ENCODE data around the gene PRORP. TPM values are rescaled to one million over a fixed set of nuclear protein-coding genes. Genes with fewer than 3 reads are reported as not detected.

Gene PRORP
- polyA plus RNA-seq, 1 donor from 2014 or later, result 31.5 TPM

DNA sequence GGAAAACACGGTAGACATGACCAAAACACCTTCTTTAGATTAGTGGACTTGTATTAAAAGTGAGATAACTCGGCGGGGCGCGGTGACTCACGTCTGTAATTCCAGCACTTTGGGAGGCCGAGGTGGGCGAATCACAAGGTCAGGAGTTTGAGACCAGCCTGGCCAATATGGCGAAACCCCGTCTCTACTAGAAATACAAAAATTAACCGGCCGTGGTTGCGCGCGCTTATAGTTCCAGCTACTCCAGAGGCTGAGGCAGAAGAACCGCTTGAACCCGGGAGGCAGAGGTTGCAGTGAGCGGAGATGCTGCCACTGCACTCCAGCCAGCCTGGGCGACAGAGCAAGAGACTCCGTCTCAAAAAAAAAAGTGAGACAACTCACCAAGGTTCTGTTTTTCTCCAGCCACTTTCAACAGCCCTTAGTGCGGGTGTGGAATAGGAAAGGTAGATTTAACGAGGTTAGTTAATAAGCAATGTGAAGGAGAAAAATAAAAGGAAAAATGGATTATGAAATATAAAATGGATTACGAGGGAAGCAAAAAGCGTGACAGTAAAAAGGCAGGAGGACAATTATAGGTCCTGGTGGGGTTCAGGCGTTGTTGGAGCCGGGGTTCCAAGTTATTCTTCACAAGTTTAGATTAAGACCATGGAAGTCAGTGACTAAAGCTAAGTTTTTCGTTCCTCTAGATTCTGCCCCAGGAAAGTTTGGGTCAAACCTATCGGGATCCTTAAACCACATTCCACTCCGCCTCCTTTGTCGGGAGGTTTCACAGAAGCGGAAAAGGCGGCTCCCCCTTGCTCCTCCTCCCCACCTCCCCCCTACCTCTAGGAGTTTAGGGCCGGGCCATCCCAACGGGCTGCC, 1.1 kb upstream of the PRORP start:
- Mint-ChIP-seq H3K27ac (peak overlapping the region; percentile 96 to 100 (median 100)), H3K27me3 (no peaks in the 10 kb centered on the region), H3K36me3 (peaks cover 4% of the 10 kb centered on the region), H3K9me3 (no peaks in the 10 kb centered on the region), H3K4me3 (peak overlapping the region; percentile 91 to 100 (median 98)), H3K4me1 (peaks cover 24 to 44% (median 28%) of the 10 kb centered on the region in 3 donors)

DNA sequence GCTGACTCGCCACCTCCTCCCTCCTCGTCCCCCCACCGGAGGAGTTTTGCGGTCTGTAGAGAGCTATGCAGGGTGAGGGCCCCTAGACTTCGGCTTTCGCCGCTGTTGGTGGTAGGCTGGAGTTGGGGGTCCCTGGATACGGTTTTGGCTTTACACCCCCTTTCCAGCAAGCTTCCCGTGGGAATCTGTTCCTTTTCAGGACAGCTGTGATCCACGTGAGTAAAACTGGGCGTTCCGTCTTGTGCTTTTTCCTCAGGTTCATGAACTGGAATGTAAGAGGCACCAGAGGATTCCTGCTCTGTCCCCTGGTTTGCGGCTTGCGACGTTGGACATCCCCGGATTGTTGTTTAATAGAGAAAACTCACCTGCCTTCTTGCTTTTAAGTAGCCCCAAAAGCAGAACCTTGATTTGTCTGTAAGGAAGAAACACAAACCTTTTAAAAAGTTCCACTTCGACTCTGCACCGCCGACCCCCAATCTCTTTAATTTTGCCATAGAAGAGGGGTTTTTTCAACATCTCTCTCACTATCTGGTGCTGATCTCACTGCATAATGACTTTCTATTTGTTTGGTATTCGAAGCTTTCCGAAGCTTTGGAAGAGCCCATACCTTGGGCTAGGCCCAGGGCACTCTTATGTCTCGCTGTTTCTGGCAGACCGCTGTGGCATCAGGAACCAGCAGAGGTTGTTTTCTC, 490 bp downstream of the PRORP start:
- Mint-ChIP-seq H3K27ac (peak overlapping the region; percentile 96 to 100 (median 100)), H3K9me3 (no peaks in the 10 kb centered on the region), H3K4me1 (peaks cover 27 to 39% (median 29%) of the 10 kb centered on the region in 3 donors), H3K36me3 (peaks cover 4% of the 10 kb centered on the region), H3K4me3 (peak overlapping the region; percentile 91 to 100 (median 98)), H3K27me3 (no peaks in the 10 kb centered on the region)

DNA sequence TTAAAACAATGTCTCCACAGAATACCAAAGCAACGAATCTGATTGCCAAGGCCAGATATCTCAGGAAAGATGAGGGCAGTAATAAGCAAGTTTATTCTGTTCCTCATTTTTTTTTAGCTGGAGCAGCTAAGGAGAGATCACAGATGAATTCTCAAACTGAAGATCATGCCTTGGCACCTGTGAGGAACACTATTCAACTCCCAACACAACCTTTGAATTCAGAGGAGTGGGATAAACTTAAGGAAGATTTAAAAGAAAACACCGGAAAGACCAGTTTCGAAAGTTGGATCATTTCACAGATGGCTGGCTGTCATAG, 994 bp downstream of the PRORP start:
- Mint-ChIP-seq H3K9me3 (no peaks in the 10 kb centered on the region), H3K4me1 (peaks cover 29 to 41% (median 31%) of the 10 kb centered on the region in 3 donors), H3K27me3 (no peaks in the 10 kb centered on the region), H3K27ac (peak overlapping the region; percentile 96 to 100 (median 100)), H3K4me3 (peak overlapping the region; percentile 91 to 100 (median 98)), H3K36me3 (peaks cover 6% of the 10 kb centered on the region)

DNA sequence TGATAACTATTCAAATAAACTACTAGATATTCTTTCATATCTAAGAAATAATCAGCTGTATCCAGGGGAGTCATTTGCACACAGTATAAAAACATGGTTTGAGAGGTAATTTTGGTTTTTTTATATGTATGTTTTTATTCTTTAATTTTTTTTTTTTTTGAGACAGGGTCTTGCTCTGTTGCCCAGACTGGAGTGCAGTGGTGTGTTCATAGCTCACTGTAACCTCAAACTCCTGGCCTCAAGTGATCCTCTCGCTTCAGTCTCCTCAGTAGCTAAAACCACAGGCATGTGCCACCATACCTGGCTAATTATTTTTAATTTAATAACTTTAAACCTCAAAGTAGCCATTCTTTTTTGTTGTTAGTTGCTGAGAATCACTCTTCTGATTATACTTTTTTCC, 1.8 kb downstream of the PRORP start:
- H3K4me1 Mint-ChIP-seq, result peaks cover 29 to 39% (median 33%) of the 10 kb centered on the region in 3 donors
- H3K27me3 Mint-ChIP-seq, result no peaks in the 10 kb centered on the region
- H3K27ac Mint-ChIP-seq, result peak overlapping the region in 1 of 3 donors; percentile 96
- H3K4me3 Mint-ChIP-seq, result peak overlapping the region in 2 of 4 donors; percentile 91 to 100
- no peaks in the 10 kb centered on the region for H3K9me3 Mint-ChIP-seq
- peaks cover 10% of the 10 kb centered on the region for H3K36me3 Mint-ChIP-seq

DNA sequence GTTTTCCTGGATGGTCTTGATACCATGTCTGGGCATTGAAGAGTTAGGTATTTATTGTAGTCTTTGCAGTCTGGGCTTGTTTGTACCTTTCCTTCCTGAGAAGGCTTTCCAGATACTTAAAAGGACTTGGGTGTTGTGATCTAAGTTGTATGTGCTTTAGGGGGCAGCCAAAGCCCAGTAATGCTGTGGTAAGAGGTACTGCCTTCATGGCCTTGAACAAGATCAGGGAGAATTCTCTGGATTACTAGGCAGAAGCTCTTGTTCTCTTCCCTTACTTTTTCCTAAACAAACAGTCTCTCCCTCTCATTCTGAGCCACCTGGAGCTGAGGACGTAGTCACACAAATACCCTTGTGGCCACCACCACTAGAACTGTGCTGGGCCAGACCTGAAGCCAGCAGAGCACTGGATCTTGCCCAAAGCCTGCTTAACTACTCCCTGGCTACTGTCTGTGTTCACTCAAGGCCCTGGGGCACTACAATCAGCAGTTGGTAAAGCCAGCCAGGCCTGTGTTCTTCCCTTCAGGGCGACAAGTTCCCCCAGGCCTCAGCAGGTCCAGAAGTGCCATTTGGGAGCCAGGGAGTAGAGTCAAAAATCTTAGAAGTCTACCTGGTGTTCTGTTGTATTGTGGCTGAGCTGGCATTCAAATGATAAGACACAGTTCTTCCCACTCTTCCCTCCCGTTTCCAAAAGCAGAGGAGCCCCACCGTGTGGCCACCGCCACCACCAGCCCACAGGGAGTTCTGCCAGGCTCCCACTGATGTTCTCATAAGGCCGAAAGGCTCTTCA, 11.4 kb downstream of the PRORP start:
- Mint-ChIP-seq H3K36me3 (peaks cover under 1% of the 10 kb centered on the region), H3K9me3 (peaks cover 0 to 2% (median 0%) of the 10 kb centered on the region in 3 donors), H3K27me3 (no peaks in the 10 kb centered on the region), H3K4me3 (no peak overlapping the region), H3K27ac (no peak overlapping the region), H3K4me1 (peaks cover 0 to 6% (median 1%) of the 10 kb centered on the region in 3 donors)

DNA sequence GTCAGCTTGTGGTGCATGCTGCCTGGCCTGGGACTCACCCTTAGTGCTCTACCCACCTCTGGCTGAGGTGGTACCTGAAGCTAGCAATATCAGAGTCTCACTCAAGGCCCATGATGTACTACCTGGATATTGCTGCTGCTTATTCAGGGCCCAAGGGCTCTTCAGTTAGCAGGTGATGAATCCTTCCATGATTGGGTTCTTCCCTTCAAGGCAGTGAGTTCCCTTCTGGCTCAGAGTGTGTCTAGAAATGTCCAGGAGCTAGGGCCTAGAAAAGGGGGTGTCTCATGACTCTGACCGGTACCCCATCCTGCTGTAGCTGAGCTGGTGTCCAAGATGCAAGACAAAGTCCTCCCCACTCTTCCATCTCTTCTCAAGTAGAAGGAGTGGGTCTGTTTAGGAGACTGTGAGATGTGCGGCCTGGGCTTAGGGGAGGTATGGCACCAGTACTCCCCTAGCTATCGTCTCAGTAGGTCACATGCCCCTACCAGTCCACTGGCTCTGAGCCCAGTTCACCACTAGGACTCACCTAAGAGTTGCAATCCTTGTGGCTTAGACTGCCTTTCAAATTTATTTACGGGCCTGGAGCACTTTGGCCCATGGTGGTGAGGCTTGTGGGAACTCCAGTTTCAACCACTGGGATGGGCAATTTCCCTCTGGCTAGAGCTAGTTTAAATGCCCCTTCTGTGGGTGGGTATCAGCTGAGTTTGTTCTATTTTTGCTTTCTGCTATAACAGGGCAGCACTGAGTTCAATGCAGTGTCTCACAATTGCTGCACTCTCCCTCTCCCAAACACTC, 12.2 kb downstream of the PRORP start:
- no peaks in the 10 kb centered on the region for H3K36me3 Mint-ChIP-seq
- no peaks in the 10 kb centered on the region for H3K27me3 Mint-ChIP-seq
- H3K27ac Mint-ChIP-seq, result no peak overlapping the region
- H3K9me3 Mint-ChIP-seq, result peaks cover 0 to 2% (median 0%) of the 10 kb centered on the region in 3 donors
- no peak overlapping the region for H3K4me3 Mint-ChIP-seq
- peaks cover 0 to 6% (median 0%) of the 10 kb centered on the region in 3 donors for H3K4me1 Mint-ChIP-seq

DNA sequence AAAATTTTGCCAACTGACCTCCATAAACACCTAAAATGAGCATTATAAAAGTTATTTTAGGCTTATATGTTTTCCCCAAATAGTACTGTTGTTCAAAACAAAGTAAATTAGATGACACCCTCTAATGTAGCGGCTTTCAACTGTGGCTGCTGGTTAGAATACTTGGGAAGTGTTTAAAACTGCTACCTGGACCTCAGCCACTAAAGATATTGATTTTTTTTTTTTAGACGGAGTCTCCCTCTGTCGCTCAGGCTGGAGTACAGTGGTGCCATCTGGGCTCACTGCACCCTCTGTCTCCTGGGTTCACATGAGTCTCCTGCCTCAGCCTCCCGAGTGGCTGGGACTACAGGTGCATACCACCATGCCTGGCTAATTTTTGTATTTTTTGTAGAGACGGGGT, 16.2 kb downstream of the PRORP start:
- Mint-ChIP-seq H3K9me3 (no peaks in the 10 kb centered on the region), H3K4me3 (no peak overlapping the region), H3K4me1 (peaks cover 1 to 7% (median 5%) of the 10 kb centered on the region in 3 donors), H3K36me3 (no peaks in the 10 kb centered on the region), H3K27ac (no peak overlapping the region), H3K27me3 (no peaks in the 10 kb centered on the region)

DNA sequence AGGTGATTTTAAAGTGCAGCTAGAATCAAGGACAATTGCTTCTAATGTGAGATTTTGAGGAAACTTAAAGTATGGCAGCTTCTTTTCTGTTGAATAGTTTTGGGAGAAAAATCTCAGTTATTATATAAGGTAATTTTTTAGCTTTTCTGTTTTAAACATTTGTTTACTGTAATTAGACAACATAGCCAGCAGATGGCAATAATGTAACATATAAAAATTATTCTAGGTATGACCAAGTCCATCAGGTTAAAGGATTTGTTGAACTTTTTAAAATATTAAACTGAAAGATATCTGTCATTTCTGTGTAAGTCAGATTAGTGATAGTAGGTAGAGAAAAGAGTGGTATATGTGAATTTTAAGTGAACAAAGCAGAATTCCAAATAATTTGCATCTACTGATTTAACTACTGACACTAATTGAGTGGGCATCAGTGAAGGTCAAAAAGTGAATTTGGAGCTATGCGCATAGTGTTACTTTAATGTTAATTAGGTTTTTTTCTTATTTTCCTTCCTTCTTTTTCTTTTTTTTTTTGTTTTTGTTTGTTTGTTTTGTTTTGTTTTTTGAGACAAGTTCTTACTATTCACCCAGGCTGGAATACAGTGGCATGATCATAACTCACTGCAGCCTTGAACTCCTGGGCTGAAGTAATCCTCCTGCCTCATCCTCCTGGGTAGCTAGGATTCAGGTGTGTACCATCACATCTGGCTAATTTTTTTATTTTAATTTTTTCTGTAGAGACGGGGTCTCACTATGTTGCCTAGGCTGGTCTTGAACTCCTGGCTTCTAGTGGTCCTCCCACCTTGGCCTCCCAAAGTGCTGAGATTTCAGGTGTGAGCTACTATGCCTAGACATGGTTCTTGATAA, 18.6 kb downstream of the PRORP start:
- Mint-ChIP-seq H3K27ac (no peak overlapping the region), H3K4me1 (peaks cover 1 to 6% (median 5%) of the 10 kb centered on the region in 3 donors), H3K9me3 (no peaks in the 10 kb centered on the region), H3K4me3 (no peak overlapping the region), H3K27me3 (no peaks in the 10 kb centered on the region), H3K36me3 (no peaks in the 10 kb centered on the region)

DNA sequence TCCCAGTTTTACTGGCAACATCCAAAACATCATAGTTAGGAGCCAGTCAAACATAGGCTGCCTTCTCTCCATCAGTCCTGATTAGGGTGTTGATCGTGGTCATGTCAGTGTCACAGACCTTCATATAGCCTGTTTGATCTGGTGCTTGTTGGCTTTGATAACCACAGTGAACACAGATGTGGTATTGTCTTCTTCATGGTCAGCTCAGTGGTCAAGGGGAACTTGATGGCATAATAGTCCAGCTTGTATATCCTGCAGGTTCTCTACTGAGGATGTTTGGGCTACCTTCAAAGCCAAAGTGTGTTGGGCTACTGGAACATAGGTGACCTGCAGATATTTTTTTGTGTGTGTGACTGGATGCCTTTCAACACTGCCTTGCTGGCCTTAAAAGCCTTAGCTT, 21.7 kb downstream of the PRORP start:
- H3K9me3 Mint-ChIP-seq, result no peaks in the 10 kb centered on the region
- no peaks in the 10 kb centered on the region for H3K27me3 Mint-ChIP-seq
- peaks cover 2 to 5% (median 3%) of the 10 kb centered on the region in 3 donors for H3K4me1 Mint-ChIP-seq
- H3K27ac Mint-ChIP-seq, result no peak overlapping the region
- H3K4me3 Mint-ChIP-seq, result no peak overlapping the region
- H3K36me3 Mint-ChIP-seq, result peaks cover 2% of the 10 kb centered on the region

DNA sequence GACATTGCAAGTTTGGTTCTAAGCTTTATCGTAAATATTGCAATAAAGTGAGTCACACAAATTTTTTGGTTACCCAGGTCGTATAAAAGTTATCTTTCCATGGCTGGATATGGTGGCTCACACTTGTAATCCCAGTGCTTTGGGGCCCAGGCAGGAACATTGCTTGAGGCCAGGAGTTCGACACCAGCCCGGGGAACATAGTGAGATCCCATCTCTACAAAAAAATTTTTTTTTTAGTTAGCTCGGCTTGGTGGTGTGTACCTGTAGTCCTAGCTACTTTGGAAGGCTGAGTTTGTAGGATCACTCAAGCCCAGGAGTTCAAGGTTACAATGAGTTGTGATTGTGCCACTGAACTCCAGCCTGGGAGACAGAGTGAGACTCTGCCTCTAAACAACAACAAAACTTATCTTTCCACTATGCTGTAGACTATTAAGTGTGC, 24.4 kb downstream of the PRORP start:
- H3K4me3 Mint-ChIP-seq, result no peak overlapping the region
- no peaks in the 10 kb centered on the region for H3K9me3 Mint-ChIP-seq
- H3K4me1 Mint-ChIP-seq, result peaks cover 0 to 3% (median 0%) of the 10 kb centered on the region in 3 donors
- H3K36me3 Mint-ChIP-seq, result peaks cover 8% of the 10 kb centered on the region
- H3K27ac Mint-ChIP-seq, result peak overlapping the region in 1 of 3 donors; percentile 53
- H3K27me3 Mint-ChIP-seq, result no peaks in the 10 kb centered on the region

DNA sequence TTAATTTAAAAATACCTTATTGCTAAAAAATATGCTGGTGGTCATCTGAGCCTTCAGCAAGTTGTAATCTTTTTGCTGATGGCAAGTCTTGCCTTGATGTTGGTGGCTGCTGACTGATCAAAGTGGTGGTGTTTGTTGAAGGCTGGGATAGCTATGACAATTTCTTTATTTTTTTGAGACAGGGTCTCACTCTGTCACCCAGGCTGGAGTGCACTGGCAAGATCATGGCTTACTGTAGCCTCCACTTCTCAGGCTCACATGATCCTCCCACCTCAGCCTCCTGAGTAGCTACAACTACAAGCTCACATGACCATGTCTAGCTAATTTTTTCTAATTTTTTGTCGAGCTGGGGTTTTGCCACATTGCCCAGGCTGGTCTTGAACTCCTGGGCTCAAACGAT, 24.8 kb downstream of the PRORP start:
- peaks cover 0 to 3% (median 0%) of the 10 kb centered on the region in 3 donors for H3K4me1 Mint-ChIP-seq
- no peaks in the 10 kb centered on the region for H3K9me3 Mint-ChIP-seq
- H3K36me3 Mint-ChIP-seq, result peaks cover 9% of the 10 kb centered on the region
- H3K27ac Mint-ChIP-seq, result no peak overlapping the region
- no peaks in the 10 kb centered on the region for H3K27me3 Mint-ChIP-seq
- H3K4me3 Mint-ChIP-seq, result no peak overlapping the region

DNA sequence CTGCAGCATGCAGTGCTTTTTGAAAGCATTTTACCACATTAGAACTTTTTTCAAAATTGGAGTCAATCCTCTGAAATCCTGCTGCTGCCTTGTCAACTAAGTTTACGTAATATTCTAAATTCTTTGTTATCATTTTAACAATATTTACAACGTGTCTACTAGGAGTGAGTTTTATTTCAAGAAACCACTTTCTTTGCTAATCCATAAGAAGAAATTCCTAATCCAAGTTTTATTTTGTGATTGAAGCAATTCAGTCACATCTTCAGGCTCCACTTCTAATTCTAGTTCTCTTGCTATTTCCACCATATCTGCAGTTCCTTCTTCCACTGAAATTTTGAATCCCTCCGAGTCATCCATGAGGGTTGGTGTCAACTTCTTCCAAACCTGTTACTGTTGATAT, 25.4 kb downstream of the PRORP start:
- Mint-ChIP-seq H3K9me3 (no peaks in the 10 kb centered on the region), H3K27ac (no peak overlapping the region)

DNA sequence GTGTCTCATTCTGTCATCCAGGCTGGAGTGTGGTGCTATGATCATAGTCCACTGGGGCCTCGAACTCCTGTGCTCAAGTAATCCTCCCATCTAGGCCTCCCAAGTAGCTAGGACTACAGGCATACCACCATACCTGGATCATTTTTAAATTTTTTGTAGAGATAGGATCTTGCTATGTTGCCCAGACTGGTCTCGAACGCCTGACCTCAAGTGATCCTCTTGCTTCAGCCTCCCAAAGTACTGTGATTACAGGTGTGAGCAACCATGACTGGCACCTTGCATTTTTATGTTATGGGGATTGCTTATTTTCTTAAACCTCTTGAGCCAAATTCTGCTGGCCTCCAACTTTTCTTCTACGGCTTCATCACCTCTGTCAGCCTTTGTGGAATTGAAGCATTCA, 26.9 kb downstream of the PRORP start:
- H3K27ac Mint-ChIP-seq, result no peak overlapping the region
- peaks cover 0 to 6% (median 3%) of the 10 kb centered on the region in 3 donors for H3K4me1 Mint-ChIP-seq
- no peaks in the 10 kb centered on the region for H3K27me3 Mint-ChIP-seq
- peaks cover 9% of the 10 kb centered on the region for H3K36me3 Mint-ChIP-seq
- H3K9me3 Mint-ChIP-seq, result no peaks in the 10 kb centered on the region
- no peak overlapping the region for H3K4me3 Mint-ChIP-seq

More for the DNA sequence above, 25.4 kb downstream of the PRORP start:
- Mint-ChIP-seq H3K27me3 (no peaks in the 10 kb centered on the region), H3K36me3 (peaks cover 9% of the 10 kb centered on the region), H3K4me3 (no peak overlapping the region), H3K4me1 (peaks cover 0 to 3% (median 0%) of the 10 kb centered on the region in 3 donors)
